Suprapubic skin (tissue), 4 donors: ENCODE measurements around the gene CHRNA9.

ENCODE experiments used
- CTCF ChIP-seq, 2 donors: fragments of 200-600 bp in 1 of 2; fragments of 450-650 bp in 1 of 2; sonication (generic) in 1 of 2; IDR thresholded peaks; one replicate each; pipeline ENCODE4 v1.5.1; 2016 to 2019; ENCODE audit warnings: antibody characterized with exemption in 2 of 2, mild to moderate bottlenecking in 1 of 2, moderate library complexity in 1 of 2
- POLR2A ChIP-seq, 2 donors: fragments of 450-650 bp; IDR thresholded peaks; one replicate each; pipeline ENCODE4 v1.6.1; 2017; ENCODE audit warnings: antibody characterized with exemption in 2 of 2, mild to moderate bottlenecking in 2 of 2, moderate library complexity in 2 of 2
- POLR2AphosphoS5 ChIP-seq, 3 donors: sonication (generic); formaldehyde crosslinking; IDR thresholded peaks; one replicate each; pipeline ENCODE4 v1.6.1; 2017; ENCODE audit warnings: antibody characterized with exemption in 3 of 3

- no peak for TF ChIP-seq POLR2A (IDR thresholded peaks at IDR 0.05)
- TF ChIP-seq CTCF (IDR thresholded peaks at IDR 0.05), result no peak
- no peak for TF ChIP-seq POLR2AphosphoS5 (IDR thresholded peaks at IDR 0.05)
These were observed 14.5 kb downstream of the CHRNA9 start for GRCh38 chr4:40349561-40350198.
